Cortex of kidney (tissue), 1 donor: ENCODE results near the gene ATG2B.
"Not testable (repeated sequence)": the region's sequence is repeated elsewhere in the genome, so short reads cannot be mapped to it uniquely, and the experiment has no call there.

ENCODE experiments used
- DNase-seq: peaks from one replicate; lab custom pipeline; 2025; lab: John Stamatoyannopoulos, UW

The ATG2B gene

GRCh38 chr14:96380735-96381134 is 17.6 kb upstream of the ATG2B start:
- no peak for DNase-seq

GRCh38 chr14:96376093-96376492 is 13.0 kb upstream of the ATG2B start:
- DNase-seq, result no peak

- no peak for DNase-seq
These were observed 10.4 kb upstream of the ATG2B start for GRCh38 chr14:96373538-96373937.

GRCh38 chr14:96370528-96370927 is 7.4 kb upstream of the ATG2B start:
- DNase-seq, result no peak

- no peak for DNase-seq
These were observed 5.4 kb upstream of the ATG2B start for GRCh38 chr14:96368534-96368933.

- DNase-seq, result no peak
These were observed 1.8 kb upstream of the ATG2B start for GRCh38 chr14:96364962-96365361.

GRCh38 chr14:96363751-96364336 is 703 bp upstream of the ATG2B start:
- no peak for DNase-seq

- DNase-seq, result no peak
These were observed 823 bp downstream of the ATG2B start for GRCh38 chr14:96362071-96362964.

- no peak for DNase-seq
These were observed 3.2 kb downstream of the ATG2B start for GRCh38 chr14:96359959-96360358.

GRCh38 chr14:96357216-96357615 is 5.9 kb downstream of the ATG2B start:
- DNase-seq, result no peak

GRCh38 chr14:96354246-96354645 is 8.9 kb downstream of the ATG2B start:
- DNase-seq, result no peak

- DNase-seq, result no peak
These were observed 10.4 kb downstream of the ATG2B start for GRCh38 chr14:96352708-96353107.

- DNase-seq, result no peak
These were observed 11.2 kb downstream of the ATG2B start for GRCh38 chr14:96351986-96352385.

- DNase-seq, result no peak
These were observed 13.7 kb downstream of the ATG2B start for GRCh38 chr14:96349286-96350075.

- DNase-seq, result not testable (repeated sequence)
These were observed 15.2 kb downstream of the ATG2B start for GRCh38 chr14:96347957-96348356.

GRCh38 chr14:96345669-96346068 is 17.5 kb downstream of the ATG2B start:
- no peak for DNase-seq

- no peak for DNase-seq
These were observed 21.8 kb downstream of the ATG2B start for GRCh38 chr14:96341323-96341722.

GRCh38 chr14:96338551-96338950 is 24.6 kb downstream of the ATG2B start:
- DNase-seq, result no peak

GRCh38 chr14:96324219-96324618 is 38.9 kb downstream of the ATG2B start:
- DNase-seq, result no peak

GRCh38 chr14:96320605-96321004 is 42.5 kb downstream of the ATG2B start:
- no peak for DNase-seq

GRCh38 chr14:96318836-96319235 is 44.3 kb downstream of the ATG2B start:
- DNase-seq, result no peak

- no peak for DNase-seq
These were observed 47.1 kb downstream of the ATG2B start for GRCh38 chr14:96316087-96316486.

- DNase-seq, result no peak
These were observed 52.2 kb downstream of the ATG2B start for GRCh38 chr14:96310906-96311305.
